Caco-2 (cell line): Measurements from ENCODE around the gene SEPSECS. TPM values are rescaled to one million over a fixed set of nuclear protein-coding genes. Genes with fewer than 3 reads are reported as not detected.

Experiments used
- BruUV-seq: library from RNA; stranded (reverse); fragments of 400-500 nt; replicated peaks from 2 replicates; lab custom pipeline; 2021; lab: Mats Ljungman, UMichigan
- CTCF ChIA-PET: fragments of 300-600 bp; sonication (Branson Sonifier 250); formaldehyde crosslinking; loops from one replicate; lab custom pipeline; 2022; ENCODE audit warnings: antibody characterized with exemption; lab: Charles Lee
- POLR2A ChIA-PET: fragments of 300-600 bp; sonication (Branson Sonifier 250); formaldehyde crosslinking; loops from one replicate; lab custom pipeline; 2022; ENCODE audit warnings: antibody characterized with exemption; lab: Charles Lee
- DNase-seq, 2 experiments: peaks; one replicate each; pipeline versions ENCODE4 v3.0.0 to v3.0.0-alpha.2; 2020 to 2022
- H3K27me3 ChIP-seq: replicated peaks from 2 replicates; pipeline ENCODE4 v1.6.0; 2011; ENCODE audit warnings: low read length; ENCODE audit not compliant: control insufficient read depth, insufficient read depth
- H3K36me3 ChIP-seq: 2 replicates; pipeline ENCODE4 v1.5.1; 2011; ENCODE audit warnings: low read length; ENCODE audit not compliant: control insufficient read depth, insufficient read depth
- H3K4me1 ChIP-seq: fragments of 250-450 bp; sonication (Bioruptor Pico); 2 replicates; pipeline ENCODE4 v1.5.1; 2020; ENCODE audit warnings: mild to moderate bottlenecking
- H3K4me3 ChIP-seq: 2 replicates; pipeline ENCODE4 v1.5.1; 2011; ENCODE audit warnings: low read depth, mild to moderate bottlenecking, control low read depth, low read length
- H3K9me3 ChIP-seq: fragments of 250-450 bp; sonication (Bioruptor Pico); 2 replicates; pipeline ENCODE4 v1.5.1; 2020; ENCODE audit warnings: mild to moderate bottlenecking, moderate library complexity
- H3K27ac Mint-ChIP-seq: one replicate; pipeline ENCODE4 v1.8.0; 2022; ENCODE audit warnings: mixed read lengths; ENCODE audit not compliant: unreplicated experiment
- H3K27me3 Mint-ChIP-seq: one replicate; pipeline ENCODE4 v1.8.0; 2022; ENCODE audit warnings: mixed read lengths; ENCODE audit not compliant: insufficient read depth, unreplicated experiment
- H3K36me3 Mint-ChIP-seq: one replicate; pipeline ENCODE4 v1.8.0; 2022; ENCODE audit warnings: mild to moderate bottlenecking, mixed read lengths; ENCODE audit not compliant: insufficient read depth, unreplicated experiment
- H3K4me1 Mint-ChIP-seq: one replicate; pipeline ENCODE4 v1.8.0; 2022; ENCODE audit warnings: low read depth, mixed read lengths; ENCODE audit not compliant: unreplicated experiment
- H3K4me3 Mint-ChIP-seq: one replicate; pipeline ENCODE4 v1.8.0; 2022; ENCODE audit warnings: mild to moderate bottlenecking, moderate library complexity, mixed read lengths; ENCODE audit not compliant: unreplicated experiment
- H3K9me3 Mint-ChIP-seq: one replicate; pipeline ENCODE4 v1.8.0; 2022; ENCODE audit warnings: mixed read lengths; ENCODE audit not compliant: unreplicated experiment
- CTCF ChIP-seq, 2 experiments: fragments of 200-600 bp in 1 of 2; IDR thresholded peaks; 1 replicate in 1 of 2; 2 replicates in 1 of 2; pipeline versions ENCODE4 v1.5.1 to v1.8.0; 2011 to 2022; ENCODE audit warnings: antibody characterized with exemption in 1 of 2, control low read depth in 1 of 2, inconsistent platforms in 1 of 2, low read depth in 1 of 2, low read length in 1 of 2, mild to moderate bottlenecking in 1 of 2, moderate library complexity in 1 of 2; ENCODE audit not compliant: insufficient read depth in 1 of 2, severe bottlenecking in 1 of 2, unreplicated experiment in 1 of 2
- intact Hi-C: fragments of 100-400 bp; cut with micrococcal nuclease; formaldehyde crosslinking; loops from one replicate; pipeline ENCODE4 v1.10.0; 2022; ENCODE audit not compliant: unreplicated experiment
- total RNA-seq: library from RNA; stranded (reverse); gene quantifications from 2 replicates; pipeline ENCODE4 v1.2.3, GENCODE V29; 2022

Gene SEPSECS
- total RNA-seq, 1 experiment from 2014 or later: 5.7 TPM

DNA sequence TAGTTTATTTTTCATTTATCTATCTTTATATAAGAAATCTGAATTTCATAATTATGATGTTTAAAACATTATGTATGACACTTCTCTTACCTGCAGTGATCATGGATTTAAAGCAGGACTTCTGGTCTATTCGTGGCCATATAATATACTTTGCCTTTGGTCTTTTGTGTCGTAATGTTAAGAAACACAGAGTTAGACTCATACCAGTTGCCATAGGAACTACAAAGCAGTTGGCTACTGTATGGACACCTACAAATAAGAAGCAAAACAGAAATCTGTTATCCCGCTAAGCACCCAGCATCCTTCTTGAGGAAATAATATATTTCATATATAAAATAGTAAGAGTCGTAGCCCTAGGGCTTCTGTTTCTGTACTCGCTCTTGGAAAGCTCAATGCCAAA, 4.3 kb downstream of the SEPSECS start:
- no peaks in the 10 kb centered on the region for H3K4me1 ChIP-seq
- no peaks in the 10 kb centered on the region for H3K9me3 ChIP-seq
- no TSS peak for BruUV-seq
- intact Hi-C loops: no loop called here
- no peaks in the 10 kb centered on the region for H3K27me3 ChIP-seq
- H3K9me3 Mint-ChIP-seq: no peaks in the 10 kb centered on the region
- no peaks in the 10 kb centered on the region for H3K36me3 ChIP-seq
- no peak for DNase-seq
- ChIA-PET POLR2A (no interaction called here), CTCF (no interaction called here)
- H3K27ac Mint-ChIP-seq: no peak overlapping the region
- H3K4me3 Mint-ChIP-seq: no peak overlapping the region
- peaks cover 7% of the 10 kb centered on the region for H3K4me1 Mint-ChIP-seq
- no peaks in the 10 kb centered on the region for H3K27me3 Mint-ChIP-seq
- TF ChIP-seq CTCF (IDR thresholded peaks at IDR 0.05; ENCODE audit: insufficient read depth in 1 of 2, low read depth in 1 of 2, low read length in 1 of 2, severe bottlenecking in 1 of 2, unreplicated experiment in 1 of 2): no peak
- H3K36me3 Mint-ChIP-seq: peaks cover 14% of the 10 kb centered on the region
- H3K4me3 ChIP-seq: no peak overlapping the region

- intact Hi-C loops: no loop called here
- DNase-seq: no peak
- Mint-ChIP-seq H3K4me3 (no peak overlapping the region), H3K4me1 (peaks cover 7% of the 10 kb centered on the region), H3K9me3 (no peaks in the 10 kb centered on the region), H3K27me3 (no peaks in the 10 kb centered on the region), H3K36me3 (peaks cover 1% of the 10 kb centered on the region), H3K27ac (no peak overlapping the region)
- H3K36me3 ChIP-seq: no peaks in the 10 kb centered on the region
- H3K4me1 ChIP-seq: no peaks in the 10 kb centered on the region
- ChIA-PET POLR2A (no interaction called here), CTCF (interaction anchor here (0.6 to 1.1 kb wide), 3 partner anchors 158 to 1338 kb away, joined by 3 to 5 read pairs (median 4); partner anchors contain the start of gene ZCCHC4)
- H3K27me3 ChIP-seq: no peaks in the 10 kb centered on the region
- TF ChIP-seq CTCF (IDR thresholded peaks at IDR 0.05; ENCODE audit: insufficient read depth in 1 of 2, low read depth in 1 of 2, low read length in 1 of 2, severe bottlenecking in 1 of 2, unreplicated experiment in 1 of 2): no peak
- H3K9me3 ChIP-seq: no peaks in the 10 kb centered on the region
- BruUV-seq: no TSS peak
- no peak overlapping the region for H3K4me3 ChIP-seq
Observed at GRCh38 chr4:25154594-25155265, 5.5 kb downstream of the SEPSECS start.

GRCh38 chr4:25146076-25146475, 14.2 kb downstream of the SEPSECS start:
- no peak overlapping the region for H3K4me3 ChIP-seq
- H3K36me3 Mint-ChIP-seq: no peaks in the 10 kb centered on the region
- intact Hi-C loops: no loop called here
- no TSS peak for BruUV-seq
- no peaks in the 10 kb centered on the region for H3K4me1 ChIP-seq
- H3K4me1 Mint-ChIP-seq: no peaks in the 10 kb centered on the region
- H3K9me3 Mint-ChIP-seq: no peaks in the 10 kb centered on the region
- POLR2A ChIA-PET: no interaction called here
- H3K36me3 ChIP-seq: no peaks in the 10 kb centered on the region
- H3K9me3 ChIP-seq: no peaks in the 10 kb centered on the region
- H3K4me3 Mint-ChIP-seq: no peak overlapping the region
- H3K27me3 Mint-ChIP-seq: no peaks in the 10 kb centered on the region
- H3K27ac Mint-ChIP-seq: no peak overlapping the region
- CTCF ChIA-PET: no interaction called here
- no peak for TF ChIP-seq CTCF (IDR thresholded peaks at IDR 0.05; ENCODE audit: insufficient read depth in 1 of 2, low read depth in 1 of 2, low read length in 1 of 2, severe bottlenecking in 1 of 2, unreplicated experiment in 1 of 2)
- no peaks in the 10 kb centered on the region for H3K27me3 ChIP-seq
- DNase-seq: no peak
